ENCODE measurements around the gene TRAM2. TPM values are rescaled to one million over a fixed set of nuclear protein-coding genes. Genes with fewer than 3 reads are reported as not detected.

The TRAM2 gene
- total and polyA plus RNA-seq, 4 experiments from 2014 or later: 2.7 to 11.3 (median 7.5) TPM

DNA sequence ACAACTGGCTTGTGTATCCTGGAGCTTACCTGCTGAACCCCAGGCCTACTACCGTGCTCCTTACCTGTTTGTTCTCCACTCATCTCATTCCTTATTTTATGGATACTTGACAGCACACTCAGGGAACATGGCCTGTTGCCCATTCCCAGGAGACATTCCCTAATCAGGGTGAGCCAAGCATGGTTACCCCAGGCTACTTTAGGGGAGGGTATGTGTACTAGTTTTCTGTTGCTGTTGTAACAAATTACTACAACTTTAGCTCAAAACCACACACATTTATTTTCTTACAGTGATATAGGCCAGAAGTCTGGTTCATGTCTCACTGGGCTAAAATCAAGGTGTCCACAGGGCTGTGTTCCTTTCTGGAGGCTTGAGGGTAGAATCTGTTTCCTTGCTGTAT, 15.0 kb upstream of the TRAM2 start:
- DNase-seq: no peak
- intact Hi-C loops (cut with micrococcal nuclease): no loop called here
- Mint-ChIP-seq H3K4me3 (no peak overlapping the region), H3K4me1 (peaks cover 0 to 7% (median 4%) of the 10 kb centered on the region in 4 donors), H3K27me3 (peaks cover 0 to under 1% of the 10 kb centered on the region in 2 donors), H3K9me3 (peaks cover 0 to 1% (median 0%) of the 10 kb centered on the region in 8 donors), H3K27ac (no peak overlapping the region), H3K36me3 (no peaks in the 10 kb centered on the region)
- Histone ChIP-seq H3K36me3 (ENCODE audit: insufficient read depth, low read length) (no peaks in the 10 kb centered on the region), H3K27me3 (ENCODE audit: insufficient read depth, low read length) (no peaks in the 10 kb centered on the region), H3K4me3 (ENCODE audit: low read length in 2 of 2) (no peak overlapping the region), H3K4me1 (ENCODE audit: insufficient read depth, low read length) (no peaks in the 10 kb centered on the region), H3K9me3 (ENCODE audit: control insufficient read depth in 1 of 2, low read length in 2 of 2) (no peaks in the 10 kb centered on the region), H3K27ac (ENCODE audit: low read depth, low read length) (no peak overlapping the region)
- POLR2A ChIA-PET (ENCODE audit: partially characterized antibody): interaction anchor here (0.6 kb wide), 1 partner anchor 360 kb away, joined by 4 read pairs; no protein-coding TSS in a partner anchor
- CTCF ChIA-PET (ENCODE audit: partially characterized antibody): interaction anchor here (0.9 to 1.3 kb wide), 2 partner anchors 14 to 328 kb away, joined by 3 to 6 read pairs; no protein-coding TSS in a partner anchor

DNA sequence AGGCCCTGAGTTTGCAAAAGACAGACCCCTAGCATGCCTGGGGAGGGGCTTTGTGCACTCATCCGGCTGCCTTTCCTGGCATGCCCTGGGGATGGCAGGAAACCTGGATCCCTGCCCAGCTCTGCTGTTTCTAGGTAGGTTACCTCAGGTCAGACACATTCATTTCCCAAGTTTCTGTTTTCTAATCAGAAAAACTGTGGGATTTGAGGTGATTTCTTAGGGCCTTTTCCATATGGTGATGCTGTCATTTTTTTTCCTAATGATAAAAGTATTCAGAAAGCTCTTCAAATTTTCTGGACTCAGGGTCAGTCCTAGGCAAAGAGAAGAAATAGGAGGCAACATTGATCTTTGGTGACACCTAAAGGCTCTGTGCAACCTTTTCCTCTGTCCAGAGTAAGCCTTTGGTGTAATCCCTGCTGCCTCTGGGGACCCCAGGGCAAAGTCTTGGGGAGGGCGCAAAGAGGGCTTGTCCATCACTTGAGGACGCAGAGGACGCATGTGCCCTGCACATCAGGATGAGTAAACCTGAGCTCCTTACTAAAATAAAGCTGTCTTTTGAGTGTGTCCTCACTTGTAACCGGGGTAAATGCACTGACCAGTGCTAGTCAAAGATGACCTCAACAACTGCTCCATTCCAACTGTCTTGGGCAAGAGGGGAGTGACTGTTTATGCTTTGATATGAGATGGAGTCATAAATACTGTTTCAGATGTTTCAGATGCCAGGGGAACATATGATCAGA, 13.5 kb upstream of the TRAM2 start:
- intact Hi-C loops (cut with micrococcal nuclease): no loop called here
- H3K4me3 ChIP-seq (ENCODE audit: low read length in 2 of 2): no peak overlapping the region
- Mint-ChIP-seq H3K36me3 (no peaks in the 10 kb centered on the region), H3K4me1 (peaks cover 0 to 7% (median 4%) of the 10 kb centered on the region in 4 donors), H3K27me3 (peaks cover 1 to 2% of the 10 kb centered on the region in 2 donors), H3K9me3 (no peaks in the 10 kb centered on the region), H3K4me3 (no peak overlapping the region), H3K27ac (no peak overlapping the region)
- CTCF ChIA-PET (ENCODE audit: partially characterized antibody): interaction anchor here (0.7 kb wide), 1 partner anchor 84 kb away, joined by 3 read pairs; no protein-coding TSS in a partner anchor
- H3K9me3 ChIP-seq (ENCODE audit: control insufficient read depth in 1 of 2, low read length in 2 of 2): no peaks in the 10 kb centered on the region
- H3K36me3 ChIP-seq (ENCODE audit: insufficient read depth, low read length): no peaks in the 10 kb centered on the region
- H3K27me3 ChIP-seq (ENCODE audit: insufficient read depth, low read length): no peaks in the 10 kb centered on the region
- H3K4me1 ChIP-seq (ENCODE audit: insufficient read depth, low read length): no peaks in the 10 kb centered on the region
- no peak for DNase-seq
- POLR2A ChIA-PET (ENCODE audit: partially characterized antibody): no interaction called here
- no peak overlapping the region for H3K27ac ChIP-seq (ENCODE audit: low read depth, low read length)

GRCh38 chr6:52588710-52589091, 11.8 kb upstream of the TRAM2 start:
- Mint-ChIP-seq H3K4me3 (no peak overlapping the region), H3K27me3 (peaks cover 1 to 2% of the 10 kb centered on the region in 2 donors), H3K27ac (no peak overlapping the region), H3K36me3 (no peaks in the 10 kb centered on the region), H3K9me3 (no peaks in the 10 kb centered on the region), H3K4me1 (no peaks in the 10 kb centered on the region)
- no peak overlapping the region for H3K4me3 ChIP-seq (ENCODE audit: low read length in 2 of 2)
- no peak overlapping the region for H3K27ac ChIP-seq (ENCODE audit: low read depth, low read length)
- H3K4me1 ChIP-seq (ENCODE audit: insufficient read depth, low read length): no peaks in the 10 kb centered on the region
- ChIA-PET CTCF (ENCODE audit: partially characterized antibody) (no interaction called here), POLR2A (ENCODE audit: partially characterized antibody) (no interaction called here)
- DNase-seq: no peak
- H3K27me3 ChIP-seq (ENCODE audit: insufficient read depth, low read length): no peaks in the 10 kb centered on the region
- intact Hi-C loops (cut with micrococcal nuclease): no loop called here
- no peaks in the 10 kb centered on the region for H3K9me3 ChIP-seq (ENCODE audit: control insufficient read depth in 1 of 2, low read length in 2 of 2)
- no peaks in the 10 kb centered on the region for H3K36me3 ChIP-seq (ENCODE audit: insufficient read depth, low read length)

GRCh38 chr6:52588087-52588709, 11.3 kb upstream of the TRAM2 start:
- CTCF ChIA-PET (ENCODE audit: partially characterized antibody): no interaction called here
- peaks cover 1 to 2% of the 10 kb centered on the region in 2 donors for H3K27me3 Mint-ChIP-seq
- no peak for DNase-seq
- Histone ChIP-seq H3K4me3 (ENCODE audit: low read length in 2 of 2) (no peak overlapping the region), H3K27ac (ENCODE audit: low read depth, low read length) (no peak overlapping the region), H3K9me3 (ENCODE audit: control insufficient read depth in 1 of 2, low read length in 2 of 2) (no peaks in the 10 kb centered on the region), H3K27me3 (ENCODE audit: insufficient read depth, low read length) (no peaks in the 10 kb centered on the region), H3K36me3 (ENCODE audit: insufficient read depth, low read length) (no peaks in the 10 kb centered on the region), H3K4me1 (ENCODE audit: insufficient read depth, low read length) (no peaks in the 10 kb centered on the region)
- intact Hi-C loops (cut with micrococcal nuclease): no loop called here
- H3K36me3 Mint-ChIP-seq: no peaks in the 10 kb centered on the region
- no peaks in the 10 kb centered on the region for H3K4me1 Mint-ChIP-seq
- POLR2A ChIA-PET (ENCODE audit: partially characterized antibody): no interaction called here
- H3K27ac Mint-ChIP-seq: no peak overlapping the region
- no peak overlapping the region for H3K4me3 Mint-ChIP-seq
- no peaks in the 10 kb centered on the region for H3K9me3 Mint-ChIP-seq

DNA sequence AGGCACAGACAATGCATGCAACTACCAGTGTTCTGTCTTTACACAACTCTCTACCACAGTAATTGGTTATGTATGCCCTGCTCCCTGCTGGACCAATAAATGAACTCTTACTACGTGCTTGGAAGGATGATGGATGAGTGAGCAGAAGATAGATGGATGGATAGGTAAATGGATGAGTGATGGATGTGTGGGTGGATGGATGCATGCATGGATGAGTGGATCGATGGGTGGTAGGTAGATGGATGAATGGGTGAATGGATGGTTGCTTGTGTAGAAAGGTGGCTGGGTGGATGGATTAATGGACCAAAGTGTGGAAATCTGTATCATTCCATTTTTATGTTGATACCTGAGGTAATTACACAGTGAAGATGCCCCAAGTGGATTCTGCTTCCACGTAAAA, 10.1 kb upstream of the TRAM2 start:
- Mint-ChIP-seq H3K4me1 (no peaks in the 10 kb centered on the region), H3K27ac (no peak overlapping the region), H3K9me3 (peaks cover 0 to 2% (median 0%) of the 10 kb centered on the region in 8 donors), H3K4me3 (no peak overlapping the region), H3K36me3 (peaks cover 0 to 3% of the 10 kb centered on the region in 2 donors), H3K27me3 (peaks cover 1 to 2% of the 10 kb centered on the region in 2 donors)
- DNase-seq: no peak
- no peaks in the 10 kb centered on the region for H3K4me1 ChIP-seq (ENCODE audit: insufficient read depth, low read length)
- CTCF ChIA-PET (ENCODE audit: partially characterized antibody): no interaction called here
- no peak overlapping the region for H3K4me3 ChIP-seq (ENCODE audit: low read length in 2 of 2)
- H3K27me3 ChIP-seq (ENCODE audit: insufficient read depth, low read length): no peaks in the 10 kb centered on the region
- H3K36me3 ChIP-seq (ENCODE audit: insufficient read depth, low read length): no peaks in the 10 kb centered on the region
- POLR2A ChIA-PET (ENCODE audit: partially characterized antibody): no interaction called here
- intact Hi-C loops (cut with micrococcal nuclease): no loop called here
- no peak overlapping the region for H3K27ac ChIP-seq (ENCODE audit: low read depth, low read length)
- no peaks in the 10 kb centered on the region for H3K9me3 ChIP-seq (ENCODE audit: control insufficient read depth in 1 of 2, low read length in 2 of 2)

DNA sequence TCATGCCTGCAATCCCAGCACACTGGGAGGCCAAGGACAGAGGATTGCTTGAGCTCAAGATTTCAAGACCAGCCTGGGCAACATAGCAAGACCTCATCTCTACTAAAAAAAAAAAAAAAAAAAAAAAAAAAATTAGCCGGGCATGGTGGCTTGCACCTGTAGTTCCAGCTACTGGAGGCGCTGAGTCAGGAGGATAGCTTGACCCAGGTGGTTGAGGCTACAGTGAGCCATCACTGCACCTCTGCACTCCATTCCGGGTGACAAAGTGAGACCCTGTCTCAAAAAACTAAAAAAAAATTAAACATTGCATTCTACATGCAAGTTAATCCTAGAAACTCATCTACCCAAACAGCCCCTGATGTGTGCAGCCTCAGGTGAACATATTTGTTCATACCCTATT, 7.3 kb upstream of the TRAM2 start:
- Mint-ChIP-seq H3K4me3 (no peak overlapping the region), H3K9me3 (peaks cover 0 to 2% (median 0%) of the 10 kb centered on the region in 8 donors), H3K27me3 (peaks cover 1 to 2% of the 10 kb centered on the region in 2 donors), H3K27ac (no peak overlapping the region), H3K4me1 (peaks cover 0 to 3% (median 2%) of the 10 kb centered on the region in 4 donors), H3K36me3 (peaks cover 0 to 3% of the 10 kb centered on the region in 2 donors)
- ChIA-PET POLR2A (ENCODE audit: partially characterized antibody) (no interaction called here), CTCF (ENCODE audit: partially characterized antibody) (interaction anchor here (0.5 kb wide), 1 partner anchor 165 kb away, joined by 3 read pairs; no protein-coding TSS in a partner anchor)
- DNase-seq: no peak
- Histone ChIP-seq H3K27me3 (ENCODE audit: insufficient read depth, low read length) (no peaks in the 10 kb centered on the region), H3K9me3 (ENCODE audit: control insufficient read depth in 1 of 2, low read length in 2 of 2) (no peaks in the 10 kb centered on the region), H3K36me3 (ENCODE audit: insufficient read depth, low read length) (no peaks in the 10 kb centered on the region), H3K4me3 (ENCODE audit: low read length in 2 of 2) (no peak overlapping the region), H3K27ac (ENCODE audit: low read depth, low read length) (no peak overlapping the region), H3K4me1 (ENCODE audit: insufficient read depth, low read length) (no peaks in the 10 kb centered on the region)
- intact Hi-C loops (cut with micrococcal nuclease): no loop called here

DNA sequence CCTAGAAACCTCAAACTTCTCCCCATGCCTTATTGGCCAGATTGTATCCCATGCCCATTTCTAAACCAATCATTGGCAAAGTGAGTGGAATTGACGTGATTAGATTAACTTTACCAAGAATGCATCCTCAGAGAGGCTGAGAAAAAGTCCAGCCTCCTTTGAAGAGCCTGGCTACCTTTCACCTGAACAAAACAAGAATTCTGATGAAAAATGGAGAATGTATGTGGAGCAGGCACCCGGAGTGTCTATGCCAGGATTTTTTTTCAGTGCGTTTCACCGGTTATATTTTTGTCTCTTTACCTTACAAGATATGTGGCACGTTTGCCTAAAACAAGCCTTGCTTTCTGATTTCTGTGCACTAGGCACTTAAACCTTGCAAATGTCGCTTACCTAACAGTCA, 6.1 kb upstream of the TRAM2 start:
- intact Hi-C loops (cut with micrococcal nuclease): no loop called here
- Mint-ChIP-seq H3K27me3 (peaks cover 1 to 2% of the 10 kb centered on the region in 2 donors), H3K4me3 (no peak overlapping the region), H3K9me3 (peaks cover 0 to 2% (median 0%) of the 10 kb centered on the region in 8 donors), H3K4me1 (peaks cover 0 to 12% (median 4%) of the 10 kb centered on the region in 4 donors), H3K27ac (no peak overlapping the region), H3K36me3 (peaks cover 0 to 3% of the 10 kb centered on the region in 2 donors)
- ChIA-PET CTCF (ENCODE audit: partially characterized antibody) (no interaction called here), POLR2A (ENCODE audit: partially characterized antibody) (no interaction called here)
- DNase-seq: no peak
- no peaks in the 10 kb centered on the region for H3K36me3 ChIP-seq (ENCODE audit: insufficient read depth, low read length)
- H3K4me1 ChIP-seq (ENCODE audit: insufficient read depth, low read length): peaks cover 2% of the 10 kb centered on the region
- no peaks in the 10 kb centered on the region for H3K27me3 ChIP-seq (ENCODE audit: insufficient read depth, low read length)
- no peak overlapping the region for H3K4me3 ChIP-seq (ENCODE audit: low read length in 2 of 2)
- no peak overlapping the region for H3K27ac ChIP-seq (ENCODE audit: low read depth, low read length)
- H3K9me3 ChIP-seq (ENCODE audit: control insufficient read depth in 1 of 2, low read length in 2 of 2): no peaks in the 10 kb centered on the region

Data from CD4-positive, alpha-beta memory T cell (primary cell).